Ureter (tissue), 1 donor: ENCODE results near the gene GUCA1C. TPM values are rescaled to one million over a fixed set of nuclear protein-coding genes. Genes with fewer than 3 reads are reported as not detected.

ENCODE experiments used
- DNase-seq: peaks from one replicate; pipeline ENCODE4 v3.0.0-alpha.2; 2020; ENCODE audit warnings: low spot score
- total RNA-seq: library from RNA; stranded (reverse); gene quantifications from one replicate; pipeline ENCODE4 v1.2.4, GENCODE V29; 2023
- donor health status: DM: yes; HTN: yes; CAD: no.

The GUCA1C gene
- total RNA-seq, 1 donor from 2014 or later = not detected

DNA sequence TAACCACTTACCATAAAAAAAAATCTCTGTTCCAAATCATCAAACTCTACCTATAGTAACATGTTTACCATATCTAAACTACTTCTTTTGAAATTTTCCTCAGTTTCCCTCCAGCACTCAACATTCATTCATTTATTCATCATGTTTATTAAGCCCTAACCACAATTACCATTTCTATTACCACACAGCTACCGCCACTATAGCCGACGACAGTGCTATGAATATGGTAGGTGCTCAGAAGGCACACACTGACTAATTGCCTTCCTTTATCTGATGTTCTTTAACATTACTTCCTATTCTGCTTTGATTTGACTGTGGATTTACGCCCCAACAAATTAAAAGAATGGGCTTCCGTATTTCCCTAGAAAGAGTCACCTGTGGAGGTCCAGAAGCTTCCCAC, 43.9 kb downstream of the GUCA1C start:
- DNase-seq = no peak

DNA sequence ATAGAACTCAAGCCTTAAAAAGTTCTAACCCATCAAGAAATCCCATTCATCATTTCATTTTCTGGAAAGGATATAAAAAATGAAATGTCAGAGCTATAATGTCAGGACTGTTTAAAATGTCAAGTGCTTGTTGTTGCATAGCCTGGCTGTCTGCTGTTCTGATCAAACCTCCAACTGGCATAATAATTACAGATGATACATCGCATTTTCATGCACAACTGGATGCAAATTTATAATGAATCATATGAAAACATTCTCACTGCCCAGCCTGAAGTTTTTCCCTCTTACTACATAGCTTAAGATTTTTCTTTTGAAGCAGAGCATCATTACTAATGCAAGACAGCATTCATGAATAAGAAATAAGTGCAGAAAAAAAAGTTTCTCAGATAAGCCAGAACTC, 46.5 kb downstream of the GUCA1C start:
- DNase-seq = no peak

DNA sequence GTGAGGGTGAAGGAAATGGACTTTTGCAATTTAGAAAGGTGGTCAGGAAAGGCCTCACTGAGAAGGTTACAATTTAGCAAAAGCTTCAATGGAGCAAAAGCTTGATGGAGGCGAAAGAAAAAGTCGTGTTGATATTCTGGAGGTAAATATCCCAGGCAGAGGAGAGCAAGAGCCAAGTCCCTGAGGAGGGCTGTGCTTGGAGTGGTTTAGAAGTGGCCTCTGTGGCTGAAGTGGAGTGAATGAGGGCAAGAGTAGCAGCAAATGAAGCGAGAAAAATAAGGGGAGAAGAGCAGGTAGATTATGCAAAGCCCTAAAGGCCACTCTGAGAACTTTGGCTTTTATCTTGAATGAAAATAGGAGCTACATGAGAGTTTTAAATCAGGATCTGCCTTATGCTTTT, 54.1 kb downstream of the GUCA1C start:
- DNase-seq = no peak

DNA sequence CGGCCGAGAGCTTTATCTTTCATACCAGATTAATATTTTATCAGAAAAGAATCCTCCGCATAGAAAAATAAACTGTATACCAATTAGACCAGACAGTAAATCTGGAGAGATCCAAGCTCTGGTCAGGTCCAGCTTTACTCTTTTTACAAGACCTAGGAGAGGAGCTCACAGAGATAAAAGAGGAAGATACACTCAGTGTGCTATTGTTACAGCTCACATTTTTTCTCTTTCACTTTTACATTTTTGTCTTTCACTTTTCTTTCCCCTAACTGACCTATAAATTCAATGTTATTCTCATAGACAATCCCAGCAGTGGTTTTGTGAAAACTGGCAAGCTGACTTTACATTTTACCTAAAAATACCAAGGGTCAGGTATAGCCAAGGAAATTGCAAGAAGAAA, 55.8 kb downstream of the GUCA1C start:
- DNase-seq = no peak

DNA sequence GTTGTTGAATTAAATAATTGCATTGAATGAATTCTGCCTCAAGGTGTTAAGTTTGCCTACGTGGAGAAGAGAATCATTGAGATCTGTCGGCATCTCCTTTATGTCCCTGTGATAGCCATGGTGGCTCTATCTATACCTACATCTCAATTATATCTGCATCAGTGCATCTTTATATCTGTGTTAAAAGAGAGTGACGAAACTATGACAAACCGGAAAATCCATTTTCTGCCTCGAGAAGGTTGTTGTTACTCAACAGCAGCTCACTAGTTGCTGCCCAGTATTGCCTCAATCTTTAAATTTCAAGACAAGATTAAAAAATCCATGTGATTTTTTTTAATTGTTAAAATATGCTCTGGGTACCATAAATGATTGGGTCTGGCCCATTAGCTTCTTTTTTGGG, 58.7 kb downstream of the GUCA1C start:
- no peak for DNase-seq

DNA sequence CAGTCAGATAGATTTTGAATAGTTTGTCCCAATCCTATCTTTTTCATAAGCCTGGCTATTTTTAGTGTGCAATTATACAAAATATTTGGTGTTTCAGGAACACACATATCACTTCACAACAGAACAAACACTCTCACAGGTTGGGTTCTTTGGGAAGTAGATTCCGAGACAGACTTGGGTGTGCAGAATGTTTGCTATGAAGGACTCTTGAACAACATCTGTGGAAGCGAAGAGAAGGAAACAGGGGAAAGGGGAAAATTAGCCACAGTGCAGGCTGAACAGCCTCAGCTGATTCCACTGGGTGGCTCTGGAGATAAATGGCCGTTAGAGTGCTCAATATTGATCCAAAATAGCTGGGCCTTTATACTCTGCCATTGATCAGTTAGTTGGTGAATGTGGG, 61.8 kb downstream of the GUCA1C start:
- DNase-seq = no peak

DNA sequence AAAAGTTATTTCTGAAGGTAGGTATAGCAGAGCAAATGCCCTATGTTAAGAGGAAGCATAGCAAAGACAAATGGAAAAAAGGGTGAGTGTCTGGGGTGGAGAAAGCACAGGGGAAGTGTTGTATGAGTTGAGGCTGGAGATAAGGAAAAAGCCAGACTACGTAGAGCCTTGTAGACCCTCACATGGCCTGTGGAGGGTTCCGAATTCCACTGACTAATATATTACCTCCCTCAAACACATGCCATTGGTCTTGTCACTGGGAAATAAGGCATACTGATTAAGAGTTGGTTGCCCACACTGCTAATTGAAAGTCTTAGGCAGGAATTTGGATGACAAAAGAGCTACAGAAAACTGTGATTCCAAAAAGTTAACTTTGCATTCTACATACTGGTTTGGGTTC, 65.9 kb downstream of the GUCA1C start:
- no peak for DNase-seq

DNA sequence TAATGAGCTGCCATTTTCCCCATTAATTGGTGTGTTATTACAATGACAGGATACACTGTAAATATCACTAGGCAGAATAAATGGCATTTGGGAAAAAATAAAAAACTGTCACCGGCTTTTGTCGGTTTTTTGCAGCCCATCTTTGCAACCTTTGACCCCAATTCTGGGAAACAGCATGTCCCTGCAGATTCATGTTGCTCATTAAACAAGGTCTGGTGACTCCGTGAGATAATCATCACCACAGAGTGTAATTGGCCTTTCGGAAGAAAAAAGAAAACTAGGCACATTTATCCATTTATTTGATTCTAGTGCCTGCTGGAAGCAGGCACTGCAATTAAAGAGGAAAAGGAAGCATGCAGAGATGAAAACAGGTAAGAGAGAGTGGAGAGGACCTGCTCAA, 66.6 kb downstream of the GUCA1C start:
- no peak for DNase-seq

DNA sequence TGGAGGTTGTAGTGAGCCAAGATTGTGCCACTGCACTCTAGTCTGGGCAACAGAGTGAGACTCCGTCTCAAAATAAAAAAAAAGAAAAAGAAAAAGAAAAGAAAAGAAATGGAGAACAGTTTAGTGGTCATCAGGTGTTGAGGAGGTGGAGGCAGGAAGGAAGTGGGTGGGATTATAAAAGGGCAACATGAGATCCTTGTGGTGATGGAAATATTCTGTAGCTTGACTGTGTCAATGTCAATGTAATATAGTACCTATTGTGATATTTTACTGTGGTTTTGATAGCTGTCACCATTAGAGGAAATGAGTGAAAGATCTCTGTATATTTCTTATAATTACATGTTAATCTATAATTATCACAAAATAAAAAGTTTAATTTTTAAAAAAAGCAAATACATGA, 70.3 kb downstream of the GUCA1C start:
- no peak for DNase-seq

DNA sequence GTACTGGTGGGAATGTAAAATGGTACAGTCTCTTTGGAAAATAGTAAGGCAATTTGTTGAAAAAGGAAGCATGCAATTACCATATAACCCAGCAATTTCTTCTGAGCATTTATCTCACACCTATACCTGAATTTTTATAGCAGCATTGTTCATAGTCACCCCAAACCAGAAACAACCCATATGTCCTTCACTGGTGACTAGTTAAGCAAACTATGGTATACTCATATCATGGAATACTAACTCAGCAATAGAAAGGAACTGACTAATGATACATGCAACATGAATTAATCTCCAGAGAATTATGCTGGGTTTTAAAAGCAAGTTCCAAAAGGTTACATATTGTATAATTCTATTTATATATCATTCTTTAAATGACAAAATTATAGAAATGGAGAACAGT, 70.9 kb downstream of the GUCA1C start:
- DNase-seq = no peak

DNA sequence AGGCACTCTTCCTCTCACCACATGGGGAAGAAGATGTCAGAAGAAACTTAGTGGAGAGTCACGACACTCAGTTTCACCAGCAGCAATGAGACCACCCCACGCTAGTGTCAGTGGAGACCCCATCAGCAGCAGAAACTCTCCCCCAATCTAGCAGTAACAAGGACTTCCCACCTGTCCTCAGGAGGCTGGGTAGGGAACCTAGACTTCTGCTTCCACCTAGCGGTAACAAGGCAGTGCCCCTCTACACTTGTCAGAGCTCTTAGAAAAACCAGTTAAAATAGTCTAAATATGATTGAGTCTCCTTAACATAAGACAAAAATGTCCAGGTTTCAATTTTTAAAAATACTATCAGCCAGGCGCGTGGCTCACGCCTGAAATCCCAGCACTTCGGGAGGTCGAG, 73.8 kb downstream of the GUCA1C start:
- no peak for DNase-seq

DNA sequence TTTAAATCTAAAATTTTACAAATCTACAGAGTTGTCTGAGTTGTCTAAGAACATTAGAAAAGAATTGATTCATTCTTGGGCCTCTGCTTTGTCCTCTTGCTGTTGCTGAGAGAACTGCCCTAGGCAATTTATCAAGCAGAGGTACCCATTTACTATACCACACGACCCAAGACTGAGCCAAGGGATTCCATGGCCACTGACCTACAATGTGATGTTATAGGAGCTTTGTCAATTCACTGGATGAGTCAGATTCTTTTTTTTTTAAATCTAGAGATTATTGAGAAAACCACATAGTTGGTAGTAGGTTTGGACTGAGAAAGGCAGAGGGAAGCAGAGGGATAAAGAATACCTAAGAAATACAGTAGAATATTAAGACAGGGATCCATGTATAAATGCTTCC, 75.8 kb downstream of the GUCA1C start:
- no peak for DNase-seq

DNA sequence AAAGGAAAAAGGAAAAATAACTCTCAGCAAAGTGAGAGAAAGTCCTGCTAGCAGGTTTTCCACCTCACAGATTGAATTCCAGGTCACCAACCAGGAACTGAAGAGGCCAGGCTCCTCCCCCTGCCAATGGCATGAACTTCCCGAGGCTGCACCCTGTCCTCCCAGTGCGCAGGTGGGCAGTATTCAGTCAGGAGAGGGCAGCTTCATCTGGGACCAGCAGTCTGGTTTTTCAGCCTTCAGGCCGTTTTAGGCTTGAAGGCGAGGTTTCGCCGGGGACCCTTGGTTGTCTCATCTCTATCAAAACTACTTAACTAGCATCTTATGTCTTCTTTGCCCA, 89.9 kb downstream of the GUCA1C start:
- no peak for DNase-seq

DNA sequence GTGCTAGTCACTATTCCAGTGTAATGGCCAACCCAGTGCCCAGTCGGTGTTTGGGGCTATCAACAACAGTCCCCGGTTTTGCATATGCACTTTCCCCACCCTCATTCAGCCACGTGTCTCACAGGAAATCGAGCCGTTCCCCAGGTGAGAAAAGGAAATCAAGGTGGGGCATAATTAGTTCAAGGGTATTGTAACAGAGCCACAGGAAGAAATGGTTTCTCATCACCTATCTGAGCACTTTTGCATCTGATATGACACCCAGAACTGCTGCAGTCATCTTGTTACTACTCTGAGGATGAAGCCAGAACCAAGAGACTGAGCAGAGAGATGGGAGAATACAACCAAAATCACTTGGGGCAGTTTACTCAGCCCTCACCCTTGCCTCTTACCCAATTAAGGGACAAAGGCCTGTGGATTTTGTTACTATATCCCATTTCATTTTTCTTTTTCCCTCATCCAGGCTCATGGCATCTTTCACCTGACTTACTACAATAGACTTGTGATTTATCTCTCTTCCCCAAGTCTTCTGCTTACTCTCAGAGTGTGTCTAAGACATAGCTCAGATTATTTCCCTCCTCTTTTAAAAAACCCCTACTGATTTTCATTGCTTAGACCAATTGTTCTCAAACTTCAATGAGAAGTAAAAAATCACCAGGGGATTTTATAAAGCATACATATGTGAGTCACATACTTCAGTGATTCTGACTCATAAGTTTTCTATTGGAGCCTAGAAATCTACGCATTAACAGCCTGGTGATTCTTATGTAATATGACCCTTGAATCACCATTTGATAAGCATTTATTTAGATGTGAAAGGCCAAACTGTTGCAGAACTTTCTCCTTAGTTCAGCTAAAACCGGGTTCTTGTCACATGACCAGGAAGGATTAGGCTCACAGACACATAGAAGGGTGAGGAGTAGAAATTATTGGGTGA, 90.5 kb downstream of the GUCA1C start:
- DNase-seq = no peak

DNA sequence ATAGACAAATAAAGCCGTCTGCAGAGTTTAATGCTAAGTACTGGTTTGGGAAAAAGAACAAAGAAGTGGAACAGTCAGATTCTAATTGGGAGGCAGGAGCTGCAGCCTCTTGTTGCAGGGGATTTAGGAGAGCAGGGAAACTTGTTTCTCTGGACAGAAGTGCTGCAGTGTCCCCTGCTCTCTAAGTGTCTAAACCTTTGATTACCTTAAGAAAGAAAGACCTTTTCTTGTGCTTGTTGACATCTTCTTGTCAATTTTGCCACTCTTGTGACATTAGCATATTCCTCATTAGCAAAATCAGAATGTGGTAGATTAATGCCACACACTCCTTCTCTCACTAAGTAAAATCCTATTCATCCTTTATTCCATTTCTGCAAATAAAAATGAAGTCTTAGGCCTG, 92.3 kb downstream of the GUCA1C start:
- DNase-seq = no peak

Other genes with a start within 250 kb of the GUCA1C start
- not detected for gene RETNLB, start 196.5 kb downstream of the GUCA1C start, total RNA-seq
- gene TRAT1, start 131.1 kb downstream of the GUCA1C start, total RNA-seq = 0.96 TPM
- gene MORC1, start 164.3 kb upstream of the GUCA1C start, total RNA-seq = not detected
- not detected for gene C3orf85, start 182.8 kb upstream of the GUCA1C start, total RNA-seq